H9 (cell line): ENCODE measurements around the gene DNAJC5. TPM values are rescaled to one million over a fixed set of nuclear protein-coding genes. Genes with fewer than 3 reads are reported as not detected.
A peak's percentile ranks its signal among the peaks of the same experiment; 100 is the strongest.

Experiments
- DNase-seq: peaks from one replicate; pipeline ENCODE4 v3.0.0-alpha.2; 2017
- H2AFZ ChIP-seq: one replicate; pipeline ENCODE4 v1.6.1; 2013; ENCODE audit warnings: mild to moderate bottlenecking, low read length, control low read depth, moderate library complexity
- H2AK5ac ChIP-seq: 2 replicates; pipeline ENCODE4 v1.6.1; 2013; ENCODE audit warnings: low read length, control low read depth, mixed read lengths; ENCODE audit not compliant: insufficient read length
- H2BK120ac ChIP-seq: one replicate; pipeline ENCODE4 v1.6.1; 2013; ENCODE audit warnings: low read depth, mild to moderate bottlenecking, low read length, control low read depth, inconsistent platforms; ENCODE audit not compliant: poor library complexity, severe bottlenecking
- H2BK12ac ChIP-seq: 2 replicates; pipeline ENCODE4 v1.6.1; 2013; ENCODE audit warnings: low read length, control low read depth, mixed read lengths, low read depth; ENCODE audit not compliant: insufficient read length
- H2BK15ac ChIP-seq: 2 replicates; pipeline ENCODE4 v1.6.1; 2013; ENCODE audit warnings: low read depth, low read length, control low read depth
- H2BK20ac ChIP-seq: one replicate; pipeline ENCODE4 v1.6.1; 2013; ENCODE audit warnings: low read depth, mild to moderate bottlenecking, low read length, control low read depth, inconsistent platforms; ENCODE audit not compliant: poor library complexity, severe bottlenecking
- H2BK5ac ChIP-seq: 2 replicates; pipeline ENCODE4 v1.6.1; 2013; ENCODE audit warnings: low read length, control low read depth, mixed read lengths; ENCODE audit not compliant: insufficient read length
- H3K14ac ChIP-seq: 2 replicates; pipeline ENCODE4 v1.6.1; 2013; ENCODE audit warnings: low read length, control low read depth; ENCODE audit not compliant: insufficient read depth
- H3K18ac ChIP-seq: 2 replicates; pipeline ENCODE4 v1.6.1; 2013; ENCODE audit warnings: low read depth, mild to moderate bottlenecking, mixed read lengths, low read length, control low read depth; ENCODE audit not compliant: insufficient read length
- H3K23ac ChIP-seq: 2 replicates; pipeline ENCODE4 v1.6.1; 2013; ENCODE audit warnings: low read length, control low read depth, mixed read lengths, low read depth; ENCODE audit not compliant: insufficient read length
- H3K23me2 ChIP-seq: 2 replicates; pipeline ENCODE4 v1.6.1; 2013; ENCODE audit warnings: low read depth, mild to moderate bottlenecking, mixed read lengths, low read length, control low read depth; ENCODE audit not compliant: insufficient read length, poor library complexity, severe bottlenecking
- H3K27ac ChIP-seq: 2 replicates; pipeline ENCODE4 v1.5.1; 2013; ENCODE audit warnings: low read length, control low read depth, mixed read lengths, low read depth; ENCODE audit not compliant: insufficient read length
- H3K27me3 ChIP-seq: 2 replicates; pipeline ENCODE4 v1.6.1; 2013; ENCODE audit warnings: low read length, control low read depth, inconsistent platforms; ENCODE audit not compliant: insufficient read depth
- H3K4ac ChIP-seq: 2 replicates; pipeline ENCODE4 v1.6.1; 2013; ENCODE audit warnings: low read depth, mild to moderate bottlenecking, control low read depth, inconsistent platforms, low read length, moderate library complexity
- H3K4me1 ChIP-seq: 2 replicates; pipeline ENCODE4 v1.6.1; 2013; ENCODE audit warnings: low read length, control low read depth, inconsistent platforms; ENCODE audit not compliant: insufficient read depth
- H3K4me2 ChIP-seq: 2 replicates; pipeline ENCODE4 v1.6.1; 2013; ENCODE audit warnings: low read length, control low read depth, mixed read lengths; ENCODE audit not compliant: insufficient read length, insufficient read depth
- H3K56ac ChIP-seq: 2 replicates; pipeline ENCODE4 v1.6.1; 2013; ENCODE audit warnings: low read depth, mild to moderate bottlenecking, mixed read lengths, low read length, control low read depth; ENCODE audit not compliant: insufficient read length
- H3K79me1 ChIP-seq: 2 replicates; pipeline ENCODE4 v1.6.1; 2013; ENCODE audit warnings: low read depth, mild to moderate bottlenecking, moderate library complexity, low read length, control low read depth, inconsistent platforms; ENCODE audit not compliant: insufficient read depth, poor library complexity, severe bottlenecking
- H3K79me2 ChIP-seq: 2 replicates; pipeline ENCODE4 v1.6.1; 2013; ENCODE audit warnings: low read length, control low read depth, inconsistent platforms; ENCODE audit not compliant: insufficient read depth
- H3K9ac ChIP-seq: 2 replicates; pipeline ENCODE4 v1.6.1; 2013; ENCODE audit warnings: low read length, control low read depth, mixed read lengths; ENCODE audit not compliant: insufficient read length; ENCODE audit errors: extremely low read depth
- H3K9me3 ChIP-seq: one replicate; pipeline ENCODE4 v1.6.1; 2013; ENCODE audit warnings: low read depth, low read length, inconsistent platforms; ENCODE audit not compliant: control insufficient read depth
- H3T11ph ChIP-seq: one replicate; pipeline ENCODE4 v1.6.1; 2013; ENCODE audit warnings: mild to moderate bottlenecking, low read length, control low read depth, inconsistent platforms
- H4K20me1 ChIP-seq: one replicate; pipeline ENCODE4 v1.6.1; 2013; ENCODE audit not compliant: control insufficient read depth, insufficient read length, insufficient read depth
- H4K5ac ChIP-seq: 2 replicates; pipeline ENCODE4 v1.6.1; 2013; ENCODE audit warnings: low read depth, mild to moderate bottlenecking, mixed read lengths, low read length, control low read depth; ENCODE audit not compliant: insufficient read length
- H4K8ac ChIP-seq: replicated peaks from 2 replicates; pipeline ENCODE4 v1.6.1; 2013; ENCODE audit warnings: low read length, control low read depth, mixed read lengths, low read depth; ENCODE audit not compliant: insufficient read length
- H4K91ac ChIP-seq: 2 replicates; pipeline ENCODE4 v1.6.1; 2013; ENCODE audit warnings: low read depth, mild to moderate bottlenecking, moderate library complexity, mixed read lengths, low read length, control low read depth; ENCODE audit not compliant: insufficient read length
- H3K27ac Mint-ChIP-seq, 3 experiments: 2 replicates in 2 of 3; 3 replicates in 1 of 3; pipeline ENCODE4 v1.8.0; 2020 to 2021; ENCODE audit warnings: mixed read lengths in 3 of 3, mild to moderate bottlenecking in 1 of 3, moderate library complexity in 1 of 3
- H3K27me3 Mint-ChIP-seq: 2 replicates; pipeline ENCODE4 v1.8.0; 2021; ENCODE audit warnings: low read depth, mild to moderate bottlenecking, moderate library complexity, mixed read lengths
- H3K36me3 Mint-ChIP-seq, 3 experiments: 2 replicates in 2 of 3; 3 replicates in 1 of 3; pipeline ENCODE4 v1.8.0; 2020 to 2021; ENCODE audit warnings: low read depth in 3 of 3, mixed read lengths in 3 of 3; ENCODE audit not compliant: insufficient read depth in 1 of 3
- H3K4me1 Mint-ChIP-seq, 2 experiments: 2 replicates each; pipeline ENCODE4 v1.8.0; 2020; ENCODE audit warnings: mixed read lengths in 2 of 2
- H3K4me3 Mint-ChIP-seq, 2 experiments: 2 replicates in 1 of 2; 3 replicates in 1 of 2; pipeline ENCODE4 v1.8.0; 2020 to 2021; ENCODE audit warnings: mild to moderate bottlenecking in 2 of 2, mixed read lengths in 2 of 2, moderate library complexity in 1 of 2
- H3K9me3 Mint-ChIP-seq, 2 experiments: 2 replicates in 1 of 2; 3 replicates in 1 of 2; pipeline ENCODE4 v1.8.0; 2020; ENCODE audit warnings: mild to moderate bottlenecking in 2 of 2, mixed read lengths in 2 of 2, moderate library complexity in 1 of 2
- CTCF ChIP-seq: fragments of 200-600 bp; sonication (generic); conservative IDR thresholded peaks from 3 replicates; pipeline ENCODE4 v1.8.0; 2021; ENCODE audit warnings: antibody characterized with exemption, mild to moderate bottlenecking
- WGBS: extraction: QIAGEN DNeasy Blood & Tissue Kit; methylation state at CpG from one replicate; pipeline ENCODE4 v1.1.7; 2013; ENCODE audit warnings: missing lambda C conversion rate, low lambda C conversion rate, mixed read lengths; ENCODE audit not compliant: insufficient read length; ENCODE audit errors: extremely low coverage; 5-methylcytosine and 5-hydroxymethylcytosine counted together
- total RNA-seq: library from RNA; stranded (reverse); gene quantifications from 2 replicates; pipeline ENCODE4 v1.2.1, GENCODE V29; 2021

The DNAJC5 gene
- total RNA-seq, 1 experiment from 2014 or later: 43.0 TPM

GRCh38 chr20:63895952-63896263 lies 982 bp downstream of the DNAJC5 start:
- TF ChIP-seq CTCF: no peak
- WGBS: no CpG with 5 or more reads among the region's 5 CpGs
- no peaks in the 10 kb centered on the region for H3K9me3 Mint-ChIP-seq

More at GRCh38 chr20:63895952-63896263, 982 bp downstream of the DNAJC5 start:
- DNase-seq: no peak
- peaks cover 0 to 14% (median 7%) of the 10 kb centered on the region in 3 experiments; a peak in 4 of 7 replicates for H3K36me3 Mint-ChIP-seq
- Histone ChIP-seq H3K9me3 (no peaks in the 10 kb centered on the region), H3K4me1 (0 out of 2 replicates have a peak, but pooled peaks cover 2% of the 10 kb centered on the region), H4K20me1 (no peaks in the 10 kb centered on the region), H3K79me2 (peaks cover 11% of the 10 kb centered on the region; the same call in 1 of the 2 replicates), H3K27me3 (no peaks in the 10 kb centered on the region), H2BK120ac (no peak overlapping the region), H4K8ac (no peak overlapping the region), H3K14ac (no peak overlapping the region), H3K56ac (no peak overlapping the region), H3T11ph (no peak overlapping the region), H2AFZ (no peak overlapping the region), H2BK15ac (no peak overlapping the region), H3K23me2 (peaks cover 6% of the 10 kb centered on the region), H3K79me1 (no peaks in the 10 kb centered on the region), H3K18ac (no peak overlapping the region), H3K9ac (peak overlapping the region; percentile 46), H2AK5ac (no peak overlapping the region), H3K4me2 (peak overlapping the region; percentile 66), H3K23ac (no peak overlapping the region), H4K91ac (no peak overlapping the region), H4K5ac (no peak overlapping the region), H3K4ac (no peak overlapping the region), H2BK5ac (no peak overlapping the region), H2BK12ac (no peak overlapping the region), H3K27ac (no peak overlapping the region), H2BK20ac (no peak overlapping the region)
- H3K27me3 Mint-ChIP-seq: no peaks in the 10 kb centered on the region
- H3K4me3 Mint-ChIP-seq: peak overlapping the region; percentile 75 to 89
- peak overlapping the region in 1 of 3 experiments; percentile 66; a peak in 1 of 7 replicates for H3K27ac Mint-ChIP-seq
- H3K4me1 Mint-ChIP-seq: peaks cover 16 to 17% of the 10 kb centered on the region in 2 experiments
